HEK293T (cell line): ENCODE results near the gene TSPY8.
"Not testable (repeated sequence)": the region's sequence is repeated elsewhere in the genome, so short reads cannot be mapped to it uniquely, and the experiment has no call there.

Source experiments
- CTCF ChIA-PET: fragments of 350-600 bp; formaldehyde crosslinking; extraction: SDS; loops from one replicate; lab custom pipeline; 2021; ENCODE audit warnings: antibody characterized with exemption, inconsistent platforms; lab: Yijun Ruan, JAX
- POLR2A ChIA-PET: fragments of 350-600 bp; formaldehyde crosslinking; extraction: SDS; loops from one replicate; lab custom pipeline; 2020; ENCODE audit warnings: antibody characterized with exemption, inconsistent platforms; lab: Yijun Ruan, JAX
- DNase-seq: peaks from one replicate; pipeline ENCODE4 v3.0.0; 2012; ENCODE audit warnings: mixed read lengths; ENCODE audit errors: extremely low spot score
- ARNT ChIP-seq: fragments of 450-650 bp; IDR thresholded peaks from 2 replicates; pipeline ENCODE4 v1.6.1; 2017; ENCODE audit warnings: mild to moderate bottlenecking
- BHLHE40 ChIP-seq: fragments of 450-650 bp; IDR thresholded peaks from 2 replicates; pipeline ENCODE4 v1.6.1; 2016; ENCODE audit warnings: mild to moderate bottlenecking, moderate library complexity, borderline replicate concordance
- CTBP1 ChIP-seq: fragments of 450-650 bp; IDR thresholded peaks from 2 replicates; pipeline ENCODE4 v1.6.1; 2016; ENCODE audit warnings: borderline replicate concordance
- ELF4 ChIP-seq: fragments of 450-650 bp; IDR thresholded peaks from 2 replicates; pipeline ENCODE4 v1.6.1; 2017; ENCODE audit warnings: antibody characterized with exemption
- FOXA1 ChIP-seq: fragments of 450-650 bp; IDR thresholded peaks from 2 replicates; pipeline ENCODE4 v1.6.1; 2016; ENCODE audit warnings: mild to moderate bottlenecking
- FOXK2 ChIP-seq: fragments of 450-650 bp; IDR thresholded peaks from 2 replicates; pipeline ENCODE4 v1.6.1; 2016; ENCODE audit warnings: mild to moderate bottlenecking
- FOXM1 ChIP-seq: fragments of 450-650 bp; IDR thresholded peaks from 2 replicates; pipeline ENCODE4 v1.6.1; 2017; ENCODE audit warnings: mild to moderate bottlenecking, borderline replicate concordance
- HDGF ChIP-seq: fragments of 450-650 bp; IDR thresholded peaks from 2 replicates; pipeline ENCODE4 v1.6.1; 2017; ENCODE audit warnings: antibody characterized with exemption, borderline replicate concordance
- L3MBTL2 ChIP-seq: fragments of 450-650 bp; conservative IDR thresholded peaks from 2 replicates; pipeline ENCODE4 v1.6.1; 2016; ENCODE audit warnings: mild to moderate bottlenecking
- LEF1 ChIP-seq: fragments of 450-650 bp; IDR thresholded peaks from 2 replicates; pipeline ENCODE4 v1.6.1; 2017; ENCODE audit warnings: mild to moderate bottlenecking, borderline replicate concordance
- NFRKB ChIP-seq: fragments of 450-650 bp; IDR thresholded peaks from 2 replicates; pipeline ENCODE4 v1.6.1; 2016; ENCODE audit warnings: mild to moderate bottlenecking, moderate library complexity
- SP1 ChIP-seq: fragments of 450-650 bp; IDR thresholded peaks from 2 replicates; pipeline ENCODE4 v1.6.1; 2017
- SUZ12 ChIP-seq: fragments of 450-650 bp; IDR thresholded peaks from 2 replicates; pipeline ENCODE4 v1.6.1; 2016; ENCODE audit warnings: mild to moderate bottlenecking
- TARDBP ChIP-seq: fragments of 450-650 bp; IDR thresholded peaks from 2 replicates; pipeline ENCODE4 v1.6.1; 2016
- ZNF384 ChIP-seq: fragments of 450-650 bp; IDR thresholded peaks from 2 replicates; pipeline ENCODE4 v1.6.1; 2016
- TF ChIP-seq, protein P1 (sequence below): fragments of 450-650 bp; IDR thresholded peaks from 2 replicates; pipeline ENCODE4 v1.6.1; 2016

The TSPY8 gene, protein sequence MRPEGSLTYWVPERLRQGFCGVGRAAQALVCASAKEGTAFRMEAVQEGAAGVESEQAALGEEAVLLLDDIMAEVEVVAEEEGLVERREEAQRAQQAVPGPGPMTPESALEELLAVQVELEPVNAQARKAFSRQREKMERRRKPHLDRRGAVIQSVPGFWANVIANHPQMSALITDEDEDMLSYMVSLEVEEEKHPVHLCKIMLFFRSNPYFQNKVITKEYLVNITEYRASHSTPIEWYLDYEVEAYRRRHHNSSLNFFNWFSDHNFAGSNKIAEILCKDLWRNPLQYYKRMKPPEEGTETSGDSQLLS

DNA sequence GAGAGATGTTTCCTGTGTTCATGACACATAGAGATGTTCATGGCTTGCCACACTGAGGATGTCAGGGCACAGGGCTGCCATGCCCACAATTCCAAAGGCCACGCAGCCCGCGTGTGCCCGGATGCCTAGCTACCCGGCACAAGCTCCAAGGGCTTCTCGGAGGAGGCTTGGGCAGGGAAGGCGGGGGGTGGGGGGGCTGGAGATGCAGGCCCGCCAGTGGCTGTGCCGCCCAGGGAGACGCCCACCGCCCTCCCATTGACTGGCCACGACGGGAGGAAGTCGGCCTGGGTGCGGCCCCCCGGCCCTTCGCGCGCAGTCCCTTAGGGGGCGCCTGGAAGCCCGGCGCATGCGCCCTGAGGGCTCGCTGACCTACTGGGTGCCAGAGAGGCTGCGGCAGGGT, at the start of gene TSPY8:
Gene TSPY8 (plus strand): TSS at position 301 of the 400 bp plus-strand sequence. CDS start 46 bp downstream, at position 347.
- DNase-seq, POLR2A ChIA-PET, CTCF ChIA-PET: not testable (repeated sequence)

DNA sequence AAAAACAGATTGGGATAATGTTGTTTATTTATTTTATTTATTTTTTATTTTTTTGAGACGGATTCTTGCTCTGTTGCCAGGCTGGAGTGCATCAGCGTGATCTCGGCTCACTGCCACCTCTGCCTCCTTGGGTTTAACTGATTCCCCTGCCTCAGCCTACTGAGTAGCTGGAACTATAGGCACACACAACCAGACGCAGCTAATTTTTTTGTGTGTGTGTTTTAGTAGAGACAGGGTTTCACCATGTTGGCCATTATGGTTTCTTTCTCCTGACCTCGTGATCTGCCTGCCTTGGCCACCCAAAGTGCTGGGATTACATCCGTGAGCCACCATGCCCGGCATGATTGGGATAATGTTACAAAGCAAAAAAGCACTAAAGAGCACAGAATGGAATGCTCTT, 36.6 kb upstream of the TSPY8 start:
- TF ChIP-seq LEF1, result no peak
- TF ChIP-seq L3MBTL2, result no peak
- TF ChIP-seq, protein P1, sequence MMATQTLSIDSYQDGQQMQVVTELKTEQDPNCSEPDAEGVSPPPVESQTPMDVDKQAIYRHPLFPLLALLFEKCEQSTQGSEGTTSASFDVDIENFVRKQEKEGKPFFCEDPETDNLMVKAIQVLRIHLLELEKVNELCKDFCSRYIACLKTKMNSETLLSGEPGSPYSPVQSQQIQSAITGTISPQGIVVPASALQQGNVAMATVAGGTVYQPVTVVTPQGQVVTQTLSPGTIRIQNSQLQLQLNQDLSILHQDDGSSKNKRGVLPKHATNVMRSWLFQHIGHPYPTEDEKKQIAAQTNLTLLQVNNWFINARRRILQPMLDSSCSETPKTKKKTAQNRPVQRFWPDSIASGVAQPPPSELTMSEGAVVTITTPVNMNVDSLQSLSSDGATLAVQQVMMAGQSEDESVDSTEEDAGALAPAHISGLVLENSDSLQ, result no peak
- no peak for TF ChIP-seq TARDBP
- no peak for TF ChIP-seq FOXM1
- no peak for TF ChIP-seq ZNF384
- no peak for TF ChIP-seq SP1
- no peak for TF ChIP-seq BHLHE40
- TF ChIP-seq HDGF, result no peak
- no peak for TF ChIP-seq CTBP1
- no peak for TF ChIP-seq ARNT
- no peak for TF ChIP-seq FOXA1
- no peak for TF ChIP-seq FOXK2
- no peak for TF ChIP-seq ELF4
- TF ChIP-seq SUZ12, result no peak
- no peak for TF ChIP-seq NFRKB
- CTCF ChIA-PET, result no interaction called here
- POLR2A ChIA-PET, result no interaction called here
- DNase-seq, result no peak

DNA sequence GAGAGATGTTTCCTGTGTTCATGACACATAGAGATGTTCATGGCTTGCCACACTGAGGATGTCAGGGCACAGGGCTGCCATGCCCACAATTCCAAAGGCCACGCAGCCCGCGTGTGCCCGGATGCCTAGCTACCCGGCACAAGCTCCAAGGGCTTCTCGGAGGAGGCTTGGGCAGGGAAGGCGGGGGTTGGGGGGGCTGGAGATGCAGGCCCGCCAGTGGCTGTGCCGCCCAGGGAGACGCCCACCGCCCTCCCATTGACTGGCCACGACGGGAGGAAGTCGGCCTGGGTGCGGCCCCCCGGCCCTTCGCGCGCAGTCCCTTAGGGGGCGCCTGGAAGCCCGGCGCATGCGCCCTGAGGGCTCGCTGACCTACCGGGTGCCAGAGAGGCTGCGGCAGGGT, 20.4 kb upstream of the TSPY8 start, which contains the start of gene TSPY4:
Gene TSPY4 (plus strand): TSS at position 301 of the 400 bp plus-strand sequence. CDS start 46 bp downstream, at position 347.
- POLR2A ChIA-PET, DNase-seq, CTCF ChIA-PET: not testable (repeated sequence)

DNA sequence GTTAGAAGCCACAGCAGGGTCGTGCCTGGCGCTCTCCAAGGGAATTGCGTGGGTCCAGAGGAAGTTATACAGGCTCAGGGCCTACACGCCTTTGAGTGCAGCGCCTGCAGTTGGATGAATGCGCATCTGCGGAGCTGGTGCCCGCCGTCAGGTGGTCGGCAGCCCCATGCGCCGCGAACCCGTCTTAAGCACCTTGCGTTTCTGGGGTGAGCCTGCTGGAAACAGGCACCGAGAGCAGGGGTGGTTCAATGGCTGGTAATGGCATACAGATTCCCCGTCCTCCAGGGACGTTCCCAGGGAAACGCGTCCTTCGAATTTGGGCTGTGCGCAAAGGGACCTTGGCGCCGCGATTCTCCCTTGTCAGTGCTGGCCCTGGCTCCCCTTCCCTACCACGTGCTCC, 38.9 kb downstream of the TSPY8 start:
- CTCF ChIA-PET, POLR2A ChIA-PET: not testable (repeated sequence)

DNA sequence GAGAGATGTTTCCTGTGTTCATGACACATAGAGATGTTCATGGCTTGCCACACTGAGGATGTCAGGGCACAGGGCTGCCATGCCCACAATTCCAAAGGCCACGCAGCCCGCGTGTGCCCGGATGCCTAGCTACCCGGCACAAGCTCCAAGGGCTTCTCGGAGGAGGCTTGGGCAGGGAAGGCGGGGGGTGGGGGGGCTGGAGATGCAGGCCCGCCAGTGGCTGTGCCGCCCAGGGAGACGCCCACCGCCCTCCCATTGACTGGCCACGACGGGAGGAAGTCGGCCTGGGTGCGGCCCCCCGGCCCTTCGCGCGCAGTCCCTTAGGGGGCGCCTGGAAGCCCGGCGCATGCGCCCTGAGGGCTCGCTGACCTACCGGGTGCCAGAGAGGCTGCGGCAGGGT, 40.5 kb downstream of the TSPY8 start, which contains the start of gene TSPY3:
Gene TSPY3 (plus strand): TSS at position 301 of the 400 bp plus-strand sequence. CDS start 46 bp downstream, at position 347.
- POLR2A ChIA-PET, DNase-seq, CTCF ChIA-PET: not testable (repeated sequence)

More for the DNA sequence above, 38.9 kb downstream of the TSPY8 start:
- not testable (repeated sequence) for DNase-seq
